NCI-H510A treated with DMSO at 0.1 percent for 48 hours (cell line): ENCODE measurements around the gene PCBP4.

Source experiments
- DNase-seq: peaks from one replicate; lab custom pipeline; 2025; lab: John Stamatoyannopoulos, UW

The PCBP4 gene

DNA sequence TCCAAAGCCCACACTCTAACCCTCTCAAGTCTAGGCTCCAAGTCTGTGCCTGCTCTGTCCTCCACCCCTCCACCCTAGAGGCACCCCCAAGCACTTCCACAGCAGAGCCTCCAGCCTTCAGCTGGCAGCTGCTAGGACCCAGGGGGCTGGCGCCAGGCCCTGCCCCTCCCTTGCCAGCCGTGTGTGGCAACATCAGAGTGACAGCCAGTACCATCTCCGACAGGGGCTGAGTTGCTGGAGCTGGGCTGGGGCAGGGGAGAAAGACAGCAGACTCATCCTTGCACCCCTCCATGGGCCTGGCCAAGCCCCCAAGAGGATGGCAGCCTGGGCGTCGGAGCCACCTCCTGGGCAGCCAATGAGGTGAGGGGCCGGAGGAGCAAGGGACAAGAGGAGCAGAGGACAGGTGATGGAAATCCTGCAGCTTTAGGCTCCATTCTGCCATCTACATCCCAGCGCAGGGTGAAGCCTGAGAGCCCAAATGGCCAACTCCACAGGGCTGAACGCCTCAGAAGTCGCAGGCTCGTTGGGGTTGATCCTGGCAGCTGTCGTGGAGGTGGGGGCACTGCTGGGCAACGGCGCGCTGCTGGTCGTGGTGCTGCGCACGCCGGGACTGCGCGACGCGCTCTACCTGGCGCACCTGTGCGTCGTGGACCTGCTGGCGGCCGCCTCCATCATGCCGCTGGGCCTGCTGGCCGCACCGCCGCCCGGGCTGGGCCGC lies 11.9 kb downstream of the PCBP4 start, which contains the start of gene GPR62:
Gene GPR62 (plus strand): TSS at position 207 of the 718 bp plus-strand sequence. CDS start 272 bp downstream, at position 479.
- DNase-seq, result no peak

DNA sequence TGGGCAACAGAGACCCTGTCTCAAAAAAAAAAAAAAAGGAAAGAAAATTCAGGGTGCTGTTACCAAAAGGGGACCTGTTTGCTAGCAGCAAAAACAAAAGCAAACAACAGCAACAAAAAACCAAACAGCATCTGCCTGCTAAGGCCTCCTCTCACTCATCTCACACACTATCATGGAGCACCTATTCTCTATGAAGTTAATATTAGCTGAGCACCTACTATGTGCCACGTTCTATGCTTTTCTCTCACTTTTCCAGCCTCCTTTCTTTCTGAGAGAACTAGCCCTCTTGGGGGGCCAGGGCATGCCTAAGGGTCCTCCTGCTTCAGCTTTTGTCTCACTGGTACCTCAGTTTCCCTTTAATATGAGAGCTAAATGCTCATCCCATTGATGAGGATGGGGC lies 12.5 kb downstream of the PCBP4 start:
- DNase-seq, result no peak

DNA sequence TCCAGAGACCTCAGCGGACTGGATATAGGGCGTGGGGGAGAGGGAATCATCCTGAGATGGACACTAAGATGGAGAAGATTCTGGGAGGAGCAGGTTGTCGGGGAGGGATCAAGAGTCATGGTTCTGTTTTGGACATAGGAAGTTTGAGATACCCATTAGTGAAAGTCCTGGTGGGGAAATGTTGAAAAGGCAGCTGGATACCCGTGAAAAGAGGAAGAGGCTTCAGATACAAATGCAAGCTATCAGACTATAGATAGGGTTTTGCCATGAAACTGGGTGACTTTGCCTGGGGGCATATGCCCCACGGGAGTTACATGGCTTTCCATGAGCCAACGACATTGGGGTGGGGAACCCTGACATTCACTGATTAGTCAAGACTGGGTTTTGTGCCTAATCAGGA lies 13.1 kb downstream of the PCBP4 start:
- DNase-seq, result no peak

DNA sequence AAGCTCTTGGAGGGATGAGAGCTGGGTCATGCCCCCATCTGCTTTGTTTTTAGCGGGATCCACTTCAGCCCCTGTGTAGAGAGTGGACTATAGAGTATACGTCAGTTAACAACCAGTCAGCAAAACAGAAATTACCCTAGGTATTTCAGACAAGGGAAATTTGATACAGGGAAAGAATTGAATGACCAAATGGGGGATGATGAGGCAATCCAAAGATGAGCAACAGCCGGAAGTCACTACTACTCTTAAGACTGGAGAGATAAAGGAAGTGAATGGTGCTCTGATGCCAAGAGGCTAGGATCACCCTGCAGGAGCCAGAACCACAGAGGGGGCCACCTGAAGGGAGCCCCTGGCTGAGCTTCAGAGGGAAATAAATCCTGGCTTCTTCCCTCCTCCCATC lies 13.8 kb downstream of the PCBP4 start:
- peak; percentile 75 for DNase-seq

DNA sequence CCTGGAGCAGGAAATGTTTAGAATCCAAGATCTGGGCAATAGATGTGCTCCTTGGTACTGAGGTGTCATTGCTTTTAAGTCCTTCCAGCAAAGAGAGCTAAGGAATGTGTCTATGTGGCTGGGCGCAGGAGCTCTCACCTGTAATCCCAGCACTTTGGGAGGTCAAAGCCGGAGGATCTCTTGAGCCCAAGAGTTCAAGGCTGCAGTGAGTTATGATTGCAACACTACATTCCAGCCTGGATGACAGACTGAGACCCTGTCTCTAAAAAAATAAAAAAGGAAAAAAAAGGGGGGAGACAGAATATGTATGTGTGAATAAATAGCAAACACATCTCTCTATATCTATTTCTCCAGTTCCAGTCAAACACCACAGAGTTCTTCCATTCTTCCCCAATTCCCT lies 16.4 kb downstream of the PCBP4 start:
- no peak for DNase-seq

DNA sequence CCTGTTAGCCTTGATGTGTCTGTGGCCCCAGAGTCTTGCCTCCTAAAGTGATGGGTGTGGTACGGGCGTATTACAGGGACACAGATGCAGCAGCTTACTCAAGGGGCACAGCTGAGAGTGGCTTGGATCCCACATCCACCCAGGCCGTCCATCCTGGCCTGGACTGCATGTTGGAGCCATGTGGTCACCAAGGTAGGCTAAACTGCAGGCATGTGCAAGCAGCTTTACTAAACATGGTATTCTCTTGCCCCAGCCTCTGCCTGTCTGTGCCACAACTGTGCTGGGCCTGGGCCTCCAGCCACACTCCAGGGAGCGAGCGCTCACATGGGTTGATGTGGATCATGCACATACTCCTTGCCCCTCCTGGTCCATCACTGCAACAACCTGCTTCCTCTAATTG lies 18.1 kb downstream of the PCBP4 start:
- no peak for DNase-seq

DNA sequence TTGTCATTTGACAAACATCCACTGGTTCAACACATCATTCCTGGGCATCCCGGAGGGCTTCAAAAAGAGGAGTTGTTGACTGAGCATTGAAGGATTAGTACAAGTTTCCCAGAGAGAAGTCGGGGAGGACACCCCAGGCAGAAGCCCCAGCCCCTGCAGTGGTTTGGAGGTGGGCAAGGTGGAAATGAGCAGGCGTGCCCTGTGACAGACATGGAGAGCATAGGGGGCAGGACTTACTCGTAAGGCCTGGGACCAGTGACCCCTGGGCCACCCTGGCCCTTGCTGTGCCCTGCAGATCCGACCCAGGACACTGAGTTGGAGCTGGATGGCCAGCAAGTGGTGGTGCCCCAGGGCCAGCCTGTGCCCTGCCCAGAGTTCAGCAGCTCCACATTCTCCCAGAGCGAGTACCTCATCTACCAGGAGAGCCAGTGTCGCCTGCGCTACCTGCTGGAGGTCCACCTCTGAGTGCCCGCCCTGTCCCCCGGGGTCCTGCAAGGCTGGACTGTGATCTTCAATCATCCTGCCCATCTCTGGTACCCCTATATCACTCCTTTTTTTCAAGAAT lies 19.2 kb downstream of the PCBP4 start:
- DNase-seq, result no peak

DNA sequence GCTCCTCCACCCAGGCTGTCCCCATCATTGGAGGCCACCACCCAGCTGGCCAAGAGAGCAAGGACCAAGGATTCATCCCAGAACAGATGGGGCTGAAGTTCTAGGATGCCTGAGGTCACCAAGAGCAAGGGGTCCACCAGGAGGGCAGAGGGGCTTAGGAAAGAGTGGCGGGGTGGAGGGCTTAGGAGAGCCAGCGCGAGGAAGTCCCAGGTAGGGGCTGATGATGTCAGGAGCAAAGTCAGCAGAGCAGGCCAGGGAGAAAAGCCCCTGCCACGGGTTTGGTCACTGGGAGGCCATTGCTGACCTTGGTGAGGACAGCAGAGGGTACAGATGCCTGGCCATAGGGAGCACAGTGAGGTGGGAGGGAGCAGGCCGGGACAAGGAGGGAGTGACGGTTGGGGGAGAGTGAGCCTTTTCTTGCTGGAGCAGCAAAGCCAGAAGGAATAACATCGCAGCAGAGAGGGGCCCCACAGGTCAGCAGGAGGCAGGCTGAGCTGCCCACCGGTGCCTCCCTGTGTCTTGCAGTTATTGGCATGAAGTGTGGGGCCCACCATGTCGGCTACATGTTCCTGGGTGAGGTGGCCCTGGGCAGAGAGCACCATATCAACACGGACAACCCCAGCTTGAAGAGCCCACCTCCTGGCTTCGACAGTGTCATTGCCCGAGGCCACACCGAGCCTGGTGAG lies 19.9 kb downstream of the PCBP4 start:
- DNase-seq, result no peak

DNA sequence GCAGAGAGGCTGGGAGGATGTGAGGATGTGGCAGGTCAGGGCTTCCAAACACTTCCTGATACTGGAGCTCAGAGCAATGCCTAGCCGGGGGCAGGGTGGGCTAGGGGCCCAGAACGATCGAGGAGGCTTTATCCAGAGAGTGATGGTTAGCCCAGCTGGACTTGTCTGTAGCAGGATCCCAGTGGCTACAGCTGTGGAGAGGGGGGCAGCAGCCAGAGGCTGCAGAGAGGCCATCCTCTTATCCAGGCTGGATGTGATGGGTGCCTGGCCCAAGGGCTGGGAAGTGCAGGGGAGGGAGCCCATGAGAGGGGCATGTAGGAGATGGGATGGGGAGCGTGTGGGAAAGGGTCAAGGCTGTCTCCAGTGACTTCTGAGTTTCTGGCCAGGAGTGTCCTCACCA lies 20.5 kb downstream of the PCBP4 start:
- no peak for DNase-seq

DNA sequence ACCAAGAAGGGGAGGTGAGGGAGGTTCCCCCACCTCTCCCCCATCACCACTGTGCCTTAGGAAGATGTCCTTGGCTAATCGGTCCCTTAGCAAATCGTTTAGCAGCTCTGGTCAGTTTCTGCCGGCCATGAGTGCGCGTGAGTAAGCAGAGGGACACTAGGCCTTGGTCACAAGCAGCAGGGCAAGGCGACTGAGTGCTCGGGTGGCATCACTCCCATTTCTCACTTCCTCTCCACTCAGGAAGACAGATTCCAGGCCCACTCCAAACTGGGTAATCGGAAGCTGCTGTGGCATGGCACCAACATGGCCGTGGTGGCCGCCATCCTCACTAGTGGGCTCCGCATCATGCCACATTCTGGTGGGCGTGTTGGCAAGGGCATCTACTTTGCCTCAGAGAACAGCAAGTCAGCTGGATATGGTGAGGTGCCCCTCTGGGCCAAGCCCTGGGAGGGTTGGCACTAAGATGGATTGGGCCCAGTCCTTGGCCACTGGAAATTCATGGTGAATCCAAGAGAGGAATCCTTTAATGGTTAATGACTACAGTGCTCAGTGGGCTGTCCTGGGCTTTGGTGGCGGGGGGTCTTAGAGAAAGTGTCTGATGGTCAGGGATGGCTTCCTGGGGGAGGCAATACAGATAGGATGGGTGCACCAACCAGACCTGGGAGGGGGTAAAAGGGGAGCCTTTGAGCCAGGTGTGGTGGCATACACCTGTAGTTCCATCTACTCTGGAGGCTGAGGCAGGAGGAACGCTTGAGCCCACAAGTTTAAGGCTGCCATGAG lies 21.1 kb downstream of the PCBP4 start:
- DNase-seq, result no peak

DNA sequence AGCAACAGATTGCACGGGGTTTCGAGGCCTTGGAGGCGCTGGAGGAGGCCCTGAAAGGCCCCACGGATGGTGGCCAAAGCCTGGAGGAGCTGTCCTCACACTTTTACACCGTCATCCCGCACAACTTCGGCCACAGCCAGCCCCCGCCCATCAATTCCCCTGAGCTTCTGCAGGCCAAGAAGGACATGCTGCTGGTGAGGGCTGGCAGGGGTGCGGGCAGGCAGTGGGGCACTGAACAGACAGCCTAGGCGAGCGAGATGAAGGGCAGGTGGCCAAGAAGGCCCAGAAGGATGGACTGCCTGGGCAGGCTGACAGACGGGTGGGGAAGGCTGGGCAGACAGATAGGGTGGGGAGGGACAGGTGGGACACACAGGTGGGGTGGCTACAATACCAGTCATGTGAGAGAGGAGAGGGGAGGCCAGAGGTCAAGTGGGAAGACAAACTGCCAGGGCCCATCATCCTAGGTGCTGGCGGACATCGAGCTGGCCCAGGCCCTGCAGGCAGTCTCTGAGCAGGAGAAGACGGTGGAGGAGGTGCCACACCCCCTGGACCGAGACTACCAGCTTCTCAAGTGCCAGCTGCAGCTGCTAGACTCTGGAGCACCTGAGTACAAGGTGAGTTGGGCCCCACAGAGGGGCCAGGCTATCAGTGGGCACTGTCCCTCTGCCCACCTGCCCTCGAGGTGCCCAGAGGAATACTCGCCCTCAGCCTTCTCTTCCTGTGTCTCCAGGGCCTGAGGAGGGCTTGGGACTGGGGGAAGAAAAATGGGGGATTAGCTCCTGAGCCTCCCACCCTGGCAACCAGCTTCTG lies 22.0 kb downstream of the PCBP4 start:
- no peak for DNase-seq

DNA sequence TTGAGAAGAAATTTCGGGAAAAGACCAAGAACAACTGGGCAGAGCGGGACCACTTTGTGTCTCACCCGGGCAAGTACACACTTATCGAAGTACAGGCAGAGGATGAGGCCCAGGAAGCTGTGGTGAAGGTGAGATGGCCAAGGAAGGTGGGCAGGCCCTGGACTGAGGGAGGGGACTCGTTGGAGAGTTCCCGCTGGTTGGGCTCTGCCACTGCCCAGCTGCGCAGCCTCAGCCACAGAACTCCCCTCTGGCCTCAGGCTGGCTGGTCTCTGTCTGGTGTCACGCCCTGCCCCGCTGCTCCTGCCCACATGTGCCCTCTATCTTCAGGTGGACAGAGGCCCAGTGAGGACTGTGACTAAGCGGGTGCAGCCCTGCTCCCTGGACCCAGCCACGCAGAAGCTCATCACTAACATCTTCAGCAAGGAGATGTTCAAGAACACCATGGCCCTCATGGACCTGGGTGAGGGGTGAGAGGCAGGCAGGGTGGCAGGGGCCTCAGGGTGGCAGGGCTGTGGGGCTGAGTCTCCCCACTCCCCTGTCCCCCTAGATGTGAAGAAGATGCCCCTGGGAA lies 22.7 kb downstream of the PCBP4 start:
- no peak for DNase-seq

DNA sequence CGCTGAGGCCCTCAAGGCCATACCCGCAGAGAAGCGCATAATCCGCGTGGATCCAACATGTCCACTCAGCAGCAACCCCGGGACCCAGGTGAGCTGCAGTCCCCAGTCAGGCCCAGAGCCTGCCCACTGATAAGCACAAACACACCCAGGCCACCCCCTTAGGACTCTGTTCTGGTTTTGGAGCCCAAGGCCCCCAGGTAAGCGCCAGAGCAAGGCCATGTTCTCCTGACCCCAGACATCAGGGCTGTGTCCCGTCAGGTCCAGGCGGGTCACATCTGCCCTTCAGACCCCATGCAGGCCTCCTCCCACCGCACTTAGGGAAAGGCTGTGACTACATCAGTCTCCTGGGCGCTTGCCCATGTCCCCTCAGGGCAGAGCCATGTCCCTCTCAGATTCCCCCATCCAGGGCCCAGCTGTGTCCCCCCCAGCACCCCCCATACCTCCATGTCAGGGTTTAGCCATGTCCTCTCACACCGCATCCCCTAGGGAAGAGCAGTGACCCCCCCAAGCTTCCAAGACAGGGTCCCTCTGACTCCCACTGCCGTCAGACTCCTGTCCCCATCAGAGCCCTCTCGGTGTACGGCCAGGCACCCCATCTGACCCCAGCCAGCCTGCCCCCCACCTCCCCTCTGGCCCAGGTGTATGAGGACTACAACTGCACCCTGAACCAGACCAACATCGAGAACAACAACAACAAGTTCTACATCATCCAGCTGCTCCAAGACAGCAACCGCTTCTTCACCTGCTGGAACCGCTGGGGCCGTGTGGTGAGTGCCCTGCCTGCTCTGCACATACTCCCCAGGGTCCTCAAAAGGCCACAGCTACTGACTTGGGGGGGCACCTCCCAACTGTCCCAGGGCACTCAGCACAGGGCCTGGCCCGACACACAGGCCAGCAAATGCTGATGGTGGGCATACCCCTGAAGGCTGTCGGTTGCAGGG lies 23.5 kb downstream of the PCBP4 start:
- no peak for DNase-seq

DNA sequence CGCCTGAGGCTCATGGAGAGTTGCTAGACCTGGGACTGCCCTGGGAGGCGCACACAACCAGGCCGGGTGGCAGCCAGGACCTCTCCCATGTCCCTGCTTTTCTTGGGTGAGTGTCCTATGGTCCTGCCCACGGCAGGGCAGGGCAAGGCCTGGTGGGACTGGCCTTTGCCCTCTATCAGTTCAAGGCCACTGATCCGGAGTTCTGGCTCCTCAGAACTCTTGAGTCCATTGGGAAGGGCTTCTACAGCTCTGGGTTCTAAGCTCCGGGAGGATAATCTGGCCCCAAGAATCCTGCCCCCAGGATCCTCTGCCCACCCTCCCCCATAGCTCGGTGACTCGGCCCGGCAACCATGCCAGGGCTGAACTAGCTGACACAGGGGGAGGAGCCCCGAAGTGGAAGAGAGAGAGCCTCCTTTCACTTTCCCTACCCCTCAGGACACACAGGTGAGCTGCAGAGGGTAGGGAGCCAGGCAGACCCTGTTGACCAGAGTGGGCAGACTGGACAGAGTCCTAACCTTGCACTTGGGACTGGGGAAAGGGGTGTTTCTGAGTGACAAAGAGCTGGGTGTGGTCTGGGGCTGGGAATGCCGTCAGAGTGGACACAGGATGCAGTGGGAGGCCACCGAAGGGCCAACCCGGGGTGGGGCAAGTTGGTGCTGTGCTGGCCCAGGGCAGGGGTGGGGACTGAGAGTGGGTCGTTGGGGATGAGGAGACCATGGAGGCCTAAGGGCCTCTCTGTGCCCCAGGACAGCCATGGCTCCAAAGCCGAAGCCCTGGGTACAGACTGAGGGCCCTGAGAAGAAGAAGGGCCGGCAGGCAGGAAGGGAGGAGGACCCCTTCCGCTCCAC lies 24.4 kb downstream of the PCBP4 start:
- DNase-seq, result peak; percentile 7

DNA sequence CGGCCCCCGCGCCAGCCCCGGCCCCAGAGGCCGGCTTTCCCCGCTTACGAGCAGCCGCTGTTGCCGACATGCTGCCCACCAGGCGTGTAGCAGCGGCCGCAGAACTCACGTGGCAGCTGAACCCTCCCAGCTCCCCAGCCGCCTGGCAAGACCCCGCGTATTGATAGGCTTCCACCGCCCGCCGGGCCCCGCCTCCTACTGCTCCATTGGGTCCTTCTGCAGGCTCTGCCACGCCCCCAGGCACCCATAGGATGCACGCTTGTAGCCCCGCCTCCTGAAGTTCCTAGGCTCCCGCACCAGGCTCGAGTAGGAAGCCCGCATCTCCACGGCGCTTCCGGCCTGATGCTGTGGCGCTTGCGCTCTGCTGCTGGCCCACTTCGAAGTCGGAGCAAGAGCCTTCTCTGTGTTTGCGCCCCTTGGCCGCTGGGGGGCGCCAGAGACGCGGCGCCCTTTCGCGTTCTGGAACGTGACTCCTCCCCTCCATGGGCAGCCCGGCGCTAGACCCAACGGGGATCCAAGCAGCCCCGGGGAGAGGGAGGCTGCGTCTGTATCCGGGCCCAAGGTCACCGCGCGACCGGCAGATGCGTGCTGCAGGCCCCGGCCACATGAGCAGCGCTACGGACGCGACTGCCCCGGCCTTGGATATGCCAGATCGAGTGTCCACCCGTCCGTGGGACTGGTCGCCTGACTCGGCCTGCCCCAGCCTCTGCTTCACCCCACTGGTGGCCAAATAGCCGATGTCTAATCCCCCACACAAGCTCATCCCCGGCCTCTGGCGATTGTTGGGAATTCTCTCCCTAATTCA lies 25.3 kb downstream of the PCBP4 start, which contains the start of the genes PARP3 and RRP9:
Gene PARP3 (plus strand): TSS at position 566 of the 805 bp plus-strand sequence. CDS start 993 bp downstream, outside the sequence.
Gene RRP9 (minus strand): TSS at position 107 of the 805 bp plus-strand sequence. CDS start 37 bp downstream, at position 70.
- peak; percentile 97 for DNase-seq

DNA sequence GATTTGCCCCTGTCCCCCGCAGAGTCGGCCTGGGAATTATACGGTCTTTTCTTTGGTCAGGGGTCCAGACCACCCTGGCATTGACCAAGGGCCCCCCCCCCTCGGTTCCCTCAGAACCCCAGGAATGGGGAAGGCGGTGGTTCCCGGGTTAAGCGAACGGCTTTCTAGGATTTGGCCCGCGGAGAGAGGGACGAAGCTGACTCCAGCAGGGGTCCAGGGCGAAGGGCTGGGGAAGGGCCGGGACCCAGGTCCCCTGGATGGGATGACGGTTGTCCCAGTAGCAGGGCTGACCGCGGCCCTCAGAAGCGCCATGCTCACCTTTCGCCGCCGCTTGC lies 25.8 kb downstream of the PCBP4 start:
- DNase-seq, result no peak

DNA sequence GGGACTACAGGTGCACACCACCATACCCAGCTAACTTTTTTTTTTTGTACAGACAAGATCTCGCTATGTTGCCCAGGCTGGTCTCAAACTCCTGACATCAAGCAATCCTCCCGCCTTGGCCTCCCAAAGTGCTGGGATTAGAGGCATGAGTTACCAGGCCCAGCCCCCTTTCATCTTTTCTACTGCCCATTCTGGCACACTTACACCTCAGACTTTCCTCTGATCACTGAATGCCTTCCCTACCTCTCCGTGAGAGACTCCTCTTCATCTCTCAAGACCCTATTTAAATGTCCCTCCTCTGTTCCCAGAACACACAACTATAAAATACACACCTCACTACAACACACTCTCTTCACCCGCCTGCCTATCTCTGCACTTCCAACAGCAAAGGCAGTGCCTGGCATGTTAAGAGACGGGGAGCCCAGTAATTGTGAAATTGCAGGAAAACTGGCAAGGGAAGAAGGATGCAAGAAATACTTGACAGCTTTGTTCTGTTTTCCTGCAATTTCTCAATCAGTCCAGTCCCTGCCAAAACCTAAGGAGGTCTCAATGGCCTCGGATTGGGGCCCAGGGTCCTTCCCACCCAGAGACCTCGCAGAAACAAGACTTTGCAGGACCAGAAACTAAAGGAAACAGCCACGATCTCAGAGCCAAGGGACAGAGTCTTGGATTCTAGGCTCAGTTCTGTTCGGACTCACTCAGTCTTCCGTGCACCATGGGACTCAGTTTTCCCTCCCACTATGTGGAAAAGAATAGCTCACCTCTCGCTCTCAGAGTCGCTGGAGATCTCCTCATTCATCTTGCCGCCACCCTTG lies 26.4 kb downstream of the PCBP4 start:
- DNase-seq, result no peak
